ENCODE measurements around the gene ENDOV. TPM values are rescaled to one million over a fixed set of nuclear protein-coding genes. Genes with fewer than 3 reads are reported as not detected.

The ENDOV gene
- total RNA-seq, 2 donors from 2014 or later: 3.8 to 4.9 TPM

DNA sequence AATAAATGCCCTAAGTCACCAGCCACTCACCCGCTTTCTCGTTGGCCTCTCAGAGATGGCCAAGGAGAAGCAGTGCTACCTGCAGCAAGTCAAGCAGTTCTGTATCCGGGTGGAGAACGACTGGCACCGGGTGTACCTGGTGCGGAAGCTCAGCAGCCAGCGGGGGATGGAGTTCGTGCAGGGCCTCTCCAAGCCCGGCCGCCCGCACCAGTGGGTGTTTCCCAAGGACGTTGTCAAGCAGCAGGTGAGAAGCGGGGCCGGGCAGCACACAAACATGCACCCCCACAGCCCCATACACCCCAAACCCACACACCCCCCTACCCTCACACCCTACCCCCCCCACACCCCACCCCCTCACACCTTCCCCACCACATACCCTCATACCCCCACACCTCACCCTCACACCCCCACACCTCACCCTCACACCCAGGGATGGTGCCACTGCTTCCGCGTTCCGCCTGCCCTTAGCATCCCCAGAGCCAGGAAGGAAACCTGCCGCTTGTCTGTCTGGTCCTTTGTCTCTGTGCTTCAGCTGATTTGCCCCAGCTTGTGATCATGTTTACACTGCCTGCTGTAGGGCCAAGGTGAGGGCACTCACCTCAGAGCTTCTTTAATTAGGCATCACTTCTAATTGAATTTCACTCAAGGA is 41.9 kb upstream of the ENDOV start:
- H3K9me3 ChIP-seq: no peaks in the 10 kb centered on the region
- no peaks in the 10 kb centered on the region for H3K4me1 ChIP-seq
- no peak overlapping the region for H3K27ac ChIP-seq
- DNase-seq (ENCODE audit: low spot score): no peak
- TF ChIP-seq, protein P1, sequence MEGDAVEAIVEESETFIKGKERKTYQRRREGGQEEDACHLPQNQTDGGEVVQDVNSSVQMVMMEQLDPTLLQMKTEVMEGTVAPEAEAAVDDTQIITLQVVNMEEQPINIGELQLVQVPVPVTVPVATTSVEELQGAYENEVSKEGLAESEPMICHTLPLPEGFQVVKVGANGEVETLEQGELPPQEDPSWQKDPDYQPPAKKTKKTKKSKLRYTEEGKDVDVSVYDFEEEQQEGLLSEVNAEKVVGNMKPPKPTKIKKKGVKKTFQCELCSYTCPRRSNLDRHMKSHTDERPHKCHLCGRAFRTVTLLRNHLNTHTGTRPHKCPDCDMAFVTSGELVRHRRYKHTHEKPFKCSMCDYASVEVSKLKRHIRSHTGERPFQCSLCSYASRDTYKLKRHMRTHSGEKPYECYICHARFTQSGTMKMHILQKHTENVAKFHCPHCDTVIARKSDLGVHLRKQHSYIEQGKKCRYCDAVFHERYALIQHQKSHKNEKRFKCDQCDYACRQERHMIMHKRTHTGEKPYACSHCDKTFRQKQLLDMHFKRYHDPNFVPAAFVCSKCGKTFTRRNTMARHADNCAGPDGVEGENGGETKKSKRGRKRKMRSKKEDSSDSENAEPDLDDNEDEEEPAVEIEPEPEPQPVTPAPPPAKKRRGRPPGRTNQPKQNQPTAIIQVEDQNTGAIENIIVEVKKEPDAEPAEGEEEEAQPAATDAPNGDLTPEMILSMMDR (IDR thresholded peaks at IDR 0.05): no peak
- H3K36me3 ChIP-seq: peaks cover 97% of the 10 kb centered on the region
- H3K4me3 ChIP-seq: no peak overlapping the region
- H3K27me3 ChIP-seq: no peaks in the 10 kb centered on the region

DNA sequence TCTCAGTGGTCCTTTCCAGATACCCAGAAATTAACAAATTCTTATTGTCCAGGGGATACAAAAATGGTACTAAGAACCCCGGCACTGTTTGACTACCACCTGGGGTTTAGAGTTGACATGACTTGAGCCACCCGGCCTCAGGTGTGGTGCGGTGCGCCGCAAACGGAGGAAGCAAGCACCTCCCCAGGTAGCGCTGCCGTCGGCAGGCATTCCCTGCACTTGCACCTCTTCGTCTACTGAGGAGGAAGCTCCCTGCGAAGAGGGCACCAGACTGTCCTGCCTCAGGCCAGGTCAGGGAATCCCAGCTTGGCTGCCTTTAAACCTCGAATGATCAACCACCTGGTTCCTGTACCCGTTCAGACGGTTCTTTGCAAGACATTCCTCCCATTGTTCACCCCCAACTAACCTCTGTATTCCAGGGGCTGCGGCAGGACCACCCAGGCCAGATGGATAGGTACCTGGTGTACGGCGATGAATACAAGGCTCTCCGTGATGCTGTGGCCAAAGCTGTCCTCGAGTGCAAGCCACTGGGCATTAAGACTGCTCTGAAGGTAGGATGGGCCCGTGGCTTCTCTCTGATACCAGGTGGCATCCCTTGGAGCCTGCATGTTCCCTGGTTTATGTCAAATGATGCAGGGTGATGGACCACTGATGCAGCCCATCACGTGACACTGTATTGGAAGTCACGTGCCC is 40.8 kb upstream of the ENDOV start:
- Histone ChIP-seq H3K9me3 (no peaks in the 10 kb centered on the region), H3K27ac (no peak overlapping the region), H3K4me3 (no peak overlapping the region), H3K36me3 (peaks cover 96% of the 10 kb centered on the region), H3K27me3 (no peaks in the 10 kb centered on the region), H3K4me1 (no peaks in the 10 kb centered on the region)
- TF ChIP-seq, protein P1 (IDR thresholded peaks at IDR 0.05): no peak
- DNase-seq (ENCODE audit: low spot score): no peak

DNA sequence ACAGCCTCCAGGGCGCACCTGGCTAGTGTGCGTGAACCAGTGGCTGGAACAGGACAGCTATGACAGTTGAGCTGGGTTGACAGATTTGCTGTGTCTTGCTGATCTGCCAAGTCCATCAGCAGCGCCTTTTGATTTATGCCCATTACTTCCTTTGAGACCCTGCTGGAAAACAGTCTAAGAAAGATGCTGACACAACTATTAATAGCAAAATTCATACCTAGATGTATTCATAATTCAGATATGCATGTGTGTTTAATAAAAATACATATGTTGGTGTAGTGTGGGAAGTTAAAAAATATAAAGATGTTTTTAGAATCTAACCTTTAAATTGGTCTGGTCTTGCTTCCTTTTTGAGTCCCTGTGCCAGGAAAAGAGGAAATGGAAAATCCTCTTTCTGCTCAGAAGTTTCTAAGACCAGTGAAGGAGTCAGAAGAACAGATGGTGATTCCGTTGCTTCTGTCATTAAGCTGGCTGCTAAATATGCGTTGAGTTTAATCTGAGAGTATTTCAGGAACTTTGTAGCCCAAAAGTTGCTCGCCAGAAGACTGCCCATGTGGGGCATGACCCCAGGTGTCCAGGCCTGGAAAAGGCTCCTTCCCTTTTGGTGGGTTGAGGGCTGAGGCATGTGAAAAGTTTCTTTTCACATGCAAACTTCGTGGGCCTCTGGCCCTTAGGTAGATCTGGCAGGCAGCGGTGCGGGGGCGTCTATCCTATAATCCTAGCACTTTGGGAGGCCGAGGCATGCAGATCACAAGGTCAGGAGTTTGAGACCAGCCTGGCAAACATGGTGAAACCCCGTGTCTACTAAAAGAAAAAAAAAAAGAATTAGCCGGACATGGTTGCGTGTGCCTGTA is 40.0 kb upstream of the ENDOV start:
- no peaks in the 10 kb centered on the region for H3K9me3 ChIP-seq

DNA sequence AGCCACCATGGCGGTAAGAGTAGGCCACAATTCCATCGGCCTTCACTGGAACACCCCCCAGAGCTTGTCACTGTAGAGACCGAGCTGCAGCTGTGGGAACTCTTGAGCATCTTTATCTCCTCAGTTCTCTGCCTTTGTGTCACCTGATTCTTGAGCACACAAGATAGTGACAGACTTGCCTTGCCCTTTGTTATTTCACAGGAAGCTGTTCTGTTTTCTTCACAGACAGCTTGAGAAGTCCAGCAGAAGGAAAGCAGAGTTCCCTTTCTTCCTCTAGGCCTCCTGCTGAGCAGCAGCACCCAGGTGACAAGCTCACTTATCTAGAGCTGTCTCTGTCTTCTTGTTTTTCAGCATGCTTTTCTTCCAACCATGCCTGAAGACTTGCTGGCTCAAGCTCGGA is 38.4 kb upstream of the ENDOV start:
- Histone ChIP-seq H3K36me3 (peaks cover 95% of the 10 kb centered on the region), H3K4me1 (no peaks in the 10 kb centered on the region), H3K27me3 (no peaks in the 10 kb centered on the region), H3K27ac (no peak overlapping the region), H3K4me3 (no peak overlapping the region), H3K9me3 (no peaks in the 10 kb centered on the region)
- DNase-seq (ENCODE audit: low spot score): no peak
- TF ChIP-seq, protein P1 (IDR thresholded peaks at IDR 0.05): no peak

More for the DNA sequence above, 40.0 kb upstream of the ENDOV start:
- Histone ChIP-seq H3K4me3 (no peak overlapping the region), H3K4me1 (no peaks in the 10 kb centered on the region), H3K36me3 (peaks cover 94% of the 10 kb centered on the region), H3K27ac (no peak overlapping the region), H3K27me3 (no peaks in the 10 kb centered on the region)
- no peak for DNase-seq (ENCODE audit: low spot score)
- TF ChIP-seq, protein P1 (IDR thresholded peaks at IDR 0.05): no peak

DNA sequence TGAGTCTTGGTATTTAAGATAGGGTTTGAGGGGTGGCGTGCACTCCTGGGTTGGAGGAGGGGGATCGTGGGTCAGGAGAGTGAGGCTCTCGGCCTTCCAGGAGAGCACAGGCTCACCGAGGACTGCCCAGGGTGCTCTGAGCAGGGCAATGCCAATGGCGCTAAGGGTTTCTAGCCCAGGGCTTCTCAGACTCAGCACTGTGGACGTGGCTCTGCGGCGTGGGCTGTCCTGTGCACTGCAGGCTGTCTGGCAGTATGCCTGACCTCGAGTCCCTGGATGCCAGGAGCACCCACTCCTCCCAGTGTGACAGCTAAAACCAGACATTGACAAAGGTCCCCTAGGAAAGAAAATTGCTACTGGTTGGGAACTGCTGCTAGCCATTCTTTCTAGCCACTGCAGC is 37.2 kb upstream of the ENDOV start:
- no peak for DNase-seq (ENCODE audit: low spot score)
- Histone ChIP-seq H3K4me3 (no peak overlapping the region), H3K36me3 (peaks cover 95% of the 10 kb centered on the region), H3K4me1 (no peaks in the 10 kb centered on the region), H3K27ac (no peak overlapping the region), H3K9me3 (no peaks in the 10 kb centered on the region), H3K27me3 (no peaks in the 10 kb centered on the region)
- TF ChIP-seq, protein P1 (IDR thresholded peaks at IDR 0.05): no peak

All from right atrium auricular region (tissue), 2 donors.